ENCODE data around the gene TBC1D10A. TPM values are rescaled to one million over a fixed set of nuclear protein-coding genes. Genes with fewer than 3 reads are reported as not detected.
A peak's percentile ranks its signal among the peaks of the same experiment; 100 is the strongest.

TBC1D10A gene
- total RNA-seq, 1 experiment from 2014 or later: 11.1 TPM

GRCh38 chr22:30289141-30289979 lies 37.4 kb downstream of the TBC1D10A start, which contains the start of gene CASTOR1 (continued):
- TF ChIP-seq IRF1 (CRISPR knock-in tag; IDR thresholded peaks at IDR 0.05) (no peak), ZNF263 (CRISPR knock-in tag; IDR thresholded peaks at IDR 0.05; ENCODE audit: low read depth) (no peak), ZNF232 (CRISPR knock-in tag; IDR thresholded peaks at IDR 0.05) (0 out of 2 replicates have a peak, but pooled peaks have one; percentile 66)

GRCh38 chr22:30288419-30289140 lies 38.2 kb downstream of the TBC1D10A start:
- peaks cover 3% of the 10 kb centered on the region for H3K27me3 Mint-ChIP-seq (ENCODE audit: low read depth)
- H3K36me3 Mint-ChIP-seq: no peaks in the 10 kb centered on the region
- peaks cover 11% of the 10 kb centered on the region for H3K4me1 Mint-ChIP-seq
- DNase-seq (ENCODE audit: low spot score): no peak
- H3K27ac Mint-ChIP-seq: peak overlapping the region; percentile 93
- TF ChIP-seq USF2 (CRISPR knock-in tag; IDR thresholded peaks at IDR 0.05): no peak
- TF ChIP-seq ATF1 (CRISPR knock-in tag; IDR thresholded peaks at IDR 0.05): no peak
- no peak for TF ChIP-seq HMGXB4 (CRISPR knock-in tag; IDR thresholded peaks at IDR 0.05)
- TF ChIP-seq ATF2 (CRISPR knock-in tag; IDR thresholded peaks at IDR 0.05; ENCODE audit: borderline replicate concordance, low read depth): no peak
- TF ChIP-seq SOX15 (CRISPR knock-in tag; IDR thresholded peaks at IDR 0.05): no peak
- no peak for TF ChIP-seq ZMAT4 (CRISPR knock-in tag; IDR thresholded peaks at IDR 0.05)
- TF ChIP-seq ZNF396 (CRISPR knock-in tag; IDR thresholded peaks at IDR 0.05; ENCODE audit: borderline replicate concordance): no peak
- no peak for TF ChIP-seq ELF4 (CRISPR knock-in tag; IDR thresholded peaks at IDR 0.05; ENCODE audit: low read depth)
- no peak for TF ChIP-seq NR1H2 (CRISPR knock-in tag; IDR thresholded peaks at IDR 0.05)
- H3K9me3 Mint-ChIP-seq: no peaks in the 10 kb centered on the region
- ChIA-PET POLR2A (interaction anchor here (0.6 to 2.1 kb wide), 9 partner anchors 25 to 1895 kb away, joined by 3 to 11 read pairs (median 5); partner anchors contain the start of genes CCDC157, RNF215 and SF3A1), CTCF (interaction anchor here (0.5 to 6.3 kb wide), 75 partner anchors 8 to 1095 kb away, joined by 3 to 193 read pairs (median 4); partner anchors contain the start of genes CCDC157, HORMAD2, LIF and MTFP1)
- ATAC-seq: no peak
- H3K4me3 Mint-ChIP-seq: peak overlapping the region; percentile 80

GRCh38 chr22:30287648-30288418 lies 38.9 kb downstream of the TBC1D10A start:
- H3K4me3 Mint-ChIP-seq: peak overlapping the region; percentile 80
- peak; percentile 71 for ATAC-seq
- H3K27me3 Mint-ChIP-seq (ENCODE audit: low read depth): peaks cover 3% of the 10 kb centered on the region
- CTCF ChIA-PET: interaction anchor here (0.5 to 6.3 kb wide), 69 partner anchors 8 to 744 kb away, joined by 3 to 193 read pairs (median 4); partner anchors contain the start of genes CCDC157, HORMAD2, LIF and MTFP1
- no peaks in the 10 kb centered on the region for H3K36me3 Mint-ChIP-seq
- H3K27ac Mint-ChIP-seq: peak overlapping the region; percentile 93
- H3K4me1 Mint-ChIP-seq: peaks cover 11% of the 10 kb centered on the region
- H3K9me3 Mint-ChIP-seq: no peaks in the 10 kb centered on the region
- DNase-seq (ENCODE audit: low spot score): peak; percentile 87
- POLR2A ChIA-PET: interaction anchor here (1.1 to 2.1 kb wide), 7 partner anchors 24 to 136 kb away, joined by 3 to 11 read pairs (median 6); partner anchors contain the start of genes CCDC157, RNF215 and SF3A1
- TF ChIP-seq JAZF1 (CRISPR knock-in tag; IDR thresholded peaks at IDR 0.05) (no peak), SMAD3 (CRISPR knock-in tag; IDR thresholded peaks at IDR 0.05; ENCODE audit: borderline replicate concordance) (no peak), ZNF671 (CRISPR knock-in tag; IDR thresholded peaks at IDR 0.05) (peak; percentile 63; the same call in 1 of the 2 replicates), TCF7 (CRISPR knock-in tag; IDR thresholded peaks at IDR 0.05; ENCODE audit: low read depth) (no peak), HMGA2 (CRISPR knock-in tag; IDR thresholded peaks at IDR 0.05) (no peak), TP53 (CRISPR knock-in tag; IDR thresholded peaks at IDR 0.05) (no peak), HMGXB4 (CRISPR knock-in tag; IDR thresholded peaks at IDR 0.05) (no peak), FOXK1 (CRISPR knock-in tag; IDR thresholded peaks at IDR 0.05) (no peak), GTF2I (CRISPR knock-in tag; conservative IDR thresholded peaks at IDR 0.05) (peak; percentile 99), NR2C2 (CRISPR knock-in tag; IDR thresholded peaks at IDR 0.05) (no peak)
